ENCODE results near the gene RNF14.

GRCh38 chr5:141978389-141978788 is 9.5 kb downstream of the RNF14 start:
- no peak for TF ChIP-seq REST (IDR thresholded peaks at IDR 0.05; ENCODE audit: low read depth)
- no peak for TF ChIP-seq MAX (IDR thresholded peaks at IDR 0.05)
- TF ChIP-seq CTCF (IDR thresholded peaks at IDR 0.05 in 2 of 3, conservative IDR thresholded peaks at IDR 0.05 in 1 of 3; ENCODE audit: borderline replicate concordance in 1 of 3, insufficient read depth in 1 of 3, low read depth in 2 of 3, low read length in 2 of 3): no peak
- TF ChIP-seq EZH2phosphoT487 (IDR thresholded peaks at IDR 0.05; ENCODE audit: borderline replicate concordance): no peak
- no peak for TF ChIP-seq POLR2AphosphoS5 (IDR thresholded peaks at IDR 0.05; ENCODE audit: low read depth, low read length)
- TF ChIP-seq ZNF274 (IDR thresholded peaks at IDR 0.05; ENCODE audit: low read depth, low read length): no peak
- no peak for TF ChIP-seq POLR2A (IDR thresholded peaks at IDR 0.05; ENCODE audit: borderline replicate concordance, extremely low read depth, insufficient read depth, insufficient read length)
- TF ChIP-seq EZH2 (IDR thresholded peaks at IDR 0.05): no peak
- TF ChIP-seq JUND (IDR thresholded peaks at IDR 0.05): no peak

Measured in HCT116 (cell line).